Activated CD4-positive, alpha-beta T cell treated with anti-CD3 and anti-CD28 coated beads, Interleukin-2, amount 50 U/mL, for 48 hours (primary cell): ENCODE measurements around the gene SAT2.

Source experiments
- DNase-seq, 2 experiments: peaks; one replicate each; pipeline ENCODE4 v3.0.0-alpha.2; 2020

SAT2 gene

DNA sequence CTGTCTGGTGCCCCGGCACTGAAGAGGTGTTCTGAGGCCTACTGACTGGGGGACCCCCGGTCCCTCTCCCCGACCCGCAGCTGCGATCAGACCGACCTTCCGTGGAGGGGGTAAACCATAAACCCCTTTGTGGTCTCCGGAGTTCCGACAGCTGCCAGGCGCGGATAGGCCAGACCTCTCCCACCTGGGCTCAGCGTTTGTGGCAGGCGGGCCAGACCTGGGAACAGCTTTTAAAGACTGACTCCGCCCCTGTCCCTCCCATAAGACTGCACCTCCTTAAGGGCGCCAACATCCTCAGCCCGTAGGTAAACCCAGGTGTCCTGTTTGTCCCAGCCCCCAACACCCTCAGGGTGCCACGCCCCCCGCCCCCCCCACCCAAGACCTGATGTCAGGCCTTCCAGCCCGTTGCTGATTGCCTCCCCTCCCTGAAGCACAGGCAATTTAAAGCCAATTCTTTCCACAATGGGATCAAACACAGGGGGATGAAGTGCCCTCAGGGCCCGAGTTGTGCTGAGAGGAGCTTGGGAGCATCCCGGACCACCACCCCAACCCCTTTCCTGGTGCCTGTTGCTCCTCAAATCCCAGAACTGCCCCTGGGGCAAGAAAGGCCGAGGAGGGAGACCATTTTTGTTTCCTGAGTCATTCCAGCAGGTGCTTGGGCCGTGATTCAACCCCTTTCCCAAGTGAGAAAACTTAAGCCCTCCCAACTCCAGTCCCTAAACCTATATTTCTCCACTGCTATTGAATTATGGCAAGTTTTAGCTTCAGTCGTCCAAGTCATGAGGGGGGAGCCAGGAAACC is 37.5 kb downstream of the SAT2 start, which contains the start of gene SOX15:
SOX15 (minus strand) TSS at position 204 of the 801 bp plus-strand sequence. CDS start 418 bp downstream, outside the sequence.
- no peak for DNase-seq

DNA sequence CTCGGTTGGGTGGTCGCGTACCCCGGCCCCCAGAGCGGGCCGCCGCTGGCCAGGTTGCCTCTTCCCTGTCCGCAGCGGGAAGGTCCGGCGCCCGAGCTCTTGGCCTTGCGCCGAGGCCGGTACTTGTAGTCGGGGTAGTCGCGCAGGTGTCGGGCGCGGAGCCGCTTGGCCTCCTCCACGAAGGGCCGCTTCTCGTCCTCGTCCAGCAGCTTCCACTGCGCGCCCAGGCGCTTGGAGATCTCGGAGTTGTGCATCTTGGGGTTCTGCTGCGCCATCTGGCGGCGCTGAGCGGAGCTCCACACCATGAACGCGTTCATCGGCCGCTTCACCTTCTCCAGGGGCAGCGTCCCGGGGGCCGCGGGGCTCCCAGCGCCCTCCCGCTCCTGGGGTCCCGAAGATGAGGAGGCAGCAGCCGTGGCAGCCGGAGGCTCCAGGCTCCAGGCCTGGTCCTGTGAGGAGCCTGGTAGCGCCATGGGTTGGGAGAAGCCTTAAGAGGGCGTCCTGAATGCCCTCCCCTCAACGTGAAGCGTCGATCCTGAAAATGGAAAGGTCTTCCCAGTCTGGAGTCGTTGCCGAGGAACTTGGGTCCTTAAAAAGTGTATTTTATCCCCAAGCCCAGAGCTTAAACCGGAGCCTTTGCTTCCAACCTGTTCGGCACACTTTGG is 38.3 kb downstream of the SAT2 start:
- peak; percentile 68 to 73 for DNase-seq

DNA sequence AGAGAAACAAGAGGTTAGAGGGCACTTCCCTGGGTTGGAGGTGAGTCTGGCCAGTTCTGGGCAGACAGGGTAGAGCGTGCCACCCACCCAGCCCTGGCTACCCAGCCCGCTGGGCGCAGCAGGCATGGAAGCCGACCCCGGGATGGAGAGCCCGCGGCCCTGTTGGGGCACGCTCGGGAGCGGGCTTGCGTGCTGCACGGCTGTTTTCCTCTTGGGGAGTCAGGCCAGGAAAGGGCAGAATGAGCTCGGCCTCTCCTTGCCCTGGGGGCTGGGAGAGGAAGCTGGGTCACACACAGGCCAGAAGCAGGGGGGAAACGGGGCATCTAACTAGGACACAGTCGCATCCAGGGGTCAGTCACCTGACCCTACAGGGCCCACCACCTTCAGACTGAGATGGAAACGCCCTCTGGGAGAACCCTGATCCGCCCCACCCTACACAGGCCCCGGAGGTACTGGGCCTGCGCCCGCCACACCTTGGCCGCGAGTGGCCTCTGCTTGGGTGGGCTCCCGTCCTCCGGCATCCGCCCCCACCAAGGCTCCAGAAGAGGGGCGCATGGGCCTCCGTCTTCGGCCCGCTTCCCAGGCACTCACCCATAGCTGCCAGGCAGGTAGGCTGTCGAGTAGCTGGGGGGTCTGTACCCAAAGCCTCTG is 38.9 kb downstream of the SAT2 start:
- no peak for DNase-seq

DNA sequence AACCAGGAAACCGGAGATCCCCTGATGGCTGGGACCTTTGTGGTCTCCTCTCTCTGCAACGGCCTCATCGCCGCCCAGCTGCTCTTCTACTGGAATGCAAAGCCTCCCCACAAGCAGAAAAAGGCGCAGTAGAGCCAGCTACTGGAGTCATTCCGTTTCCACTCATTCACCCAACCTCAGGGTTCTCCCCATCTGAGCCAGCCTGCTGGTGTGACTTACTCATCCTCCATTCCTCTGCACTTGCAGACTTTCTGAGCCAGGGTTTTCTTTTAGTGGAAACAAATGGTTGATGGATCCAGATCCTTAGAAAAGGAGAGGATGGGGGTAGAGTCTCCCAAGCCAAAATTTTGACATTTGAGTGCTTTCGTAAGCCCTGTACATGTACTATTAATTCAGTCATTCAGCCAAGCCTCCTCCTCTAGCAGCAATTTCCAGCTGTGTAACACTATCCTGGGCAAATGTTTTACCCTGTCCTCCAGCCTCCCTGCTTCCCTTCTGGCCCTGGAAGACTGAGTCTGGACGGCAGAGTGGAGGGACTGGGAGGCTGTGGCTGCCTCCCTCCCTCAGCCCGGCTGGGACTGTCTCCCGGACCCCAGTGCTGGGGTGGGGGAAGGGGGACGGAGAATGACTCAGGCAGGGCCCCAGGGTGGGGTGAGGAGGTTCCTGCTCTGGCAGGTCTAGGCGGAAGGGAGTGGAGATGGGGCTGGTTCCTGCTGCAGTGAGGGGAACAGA is 40.0 kb downstream of the SAT2 start:
- no peak for DNase-seq

DNA sequence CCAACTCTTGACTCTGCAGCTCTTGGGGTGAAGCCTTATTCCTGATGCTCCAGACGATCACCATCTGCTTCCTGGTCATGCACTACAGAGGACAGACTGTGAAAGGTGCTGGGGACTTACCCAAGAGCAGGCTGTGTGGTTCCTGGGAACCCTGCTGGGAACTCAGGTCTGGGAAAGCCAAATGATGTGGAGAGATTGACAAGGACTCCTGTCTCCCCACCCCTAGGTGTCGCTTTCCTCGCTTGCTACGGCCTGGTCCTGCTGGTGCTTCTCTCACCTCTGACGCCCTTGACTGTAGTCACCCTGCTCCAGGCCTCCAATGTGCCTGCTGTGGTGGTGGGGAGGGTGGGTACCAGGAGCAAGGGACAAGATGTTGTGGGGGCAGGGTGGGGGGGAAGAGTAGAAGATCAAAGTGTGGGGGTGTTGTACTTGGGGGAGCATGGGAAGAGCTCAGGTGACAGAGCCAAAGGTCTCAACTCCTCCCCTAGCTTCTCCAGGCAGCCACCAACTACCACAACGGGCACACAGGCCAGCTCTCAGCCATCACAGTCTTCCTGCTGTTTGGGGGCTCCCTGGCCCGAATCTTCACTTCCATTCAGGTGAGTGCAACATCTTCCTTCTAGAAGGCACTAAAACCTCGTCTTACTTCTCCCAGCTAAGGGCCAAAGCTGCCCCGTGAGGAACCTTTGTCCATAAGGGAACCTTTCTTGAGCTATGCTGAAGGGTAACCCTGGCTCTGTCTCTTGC is 40.8 kb downstream of the SAT2 start:
- DNase-seq: no peak

DNA sequence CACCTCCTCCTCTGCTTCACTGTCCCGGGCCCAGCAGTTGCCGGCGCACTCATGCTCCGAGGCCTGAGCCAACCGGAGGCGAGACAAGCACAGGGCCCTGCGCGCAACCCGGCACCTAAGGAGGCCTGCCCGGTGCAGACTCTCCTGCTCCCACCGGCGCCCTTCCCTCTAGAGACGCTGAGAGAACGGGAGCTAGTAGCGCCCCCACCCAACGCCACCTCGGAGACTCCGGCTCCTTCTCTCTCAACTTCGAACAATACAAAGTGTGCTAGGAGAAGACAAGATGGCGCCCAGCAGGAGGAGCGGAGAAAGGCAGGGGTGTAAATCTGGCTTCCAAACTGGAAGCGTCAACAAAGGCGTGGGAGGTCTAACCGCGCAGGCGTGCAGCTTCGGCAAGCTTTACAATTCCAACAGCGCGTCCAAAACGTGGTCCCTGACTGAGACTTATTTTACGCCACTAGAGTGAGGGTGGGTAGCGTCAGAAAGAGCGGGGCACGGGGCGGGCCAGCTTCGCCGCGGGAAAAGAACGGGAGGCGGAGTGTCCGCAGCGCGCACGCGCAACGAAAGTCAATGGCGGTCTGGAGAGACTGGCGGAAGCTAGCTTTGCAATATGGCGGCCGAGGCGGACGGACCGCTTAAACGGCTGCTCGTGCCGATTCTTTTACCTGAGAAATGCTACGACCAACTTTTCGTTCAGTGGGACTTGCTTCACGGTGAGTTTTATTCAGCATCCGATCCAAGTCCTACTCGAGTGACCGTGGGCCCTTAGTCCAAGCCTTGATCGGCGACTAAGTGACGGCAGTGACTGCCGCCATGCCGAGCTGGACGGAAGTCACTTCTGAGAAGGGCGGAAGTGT is 44.1 kb downstream of the SAT2 start, which contains the start of gene MPDU1:
MPDU1 (plus strand) TSS at position 600 of the 857 bp plus-strand sequence; CDS start at position 611, 11 bp downstream.
- peak; percentile 94 to 96 for DNase-seq

DNA sequence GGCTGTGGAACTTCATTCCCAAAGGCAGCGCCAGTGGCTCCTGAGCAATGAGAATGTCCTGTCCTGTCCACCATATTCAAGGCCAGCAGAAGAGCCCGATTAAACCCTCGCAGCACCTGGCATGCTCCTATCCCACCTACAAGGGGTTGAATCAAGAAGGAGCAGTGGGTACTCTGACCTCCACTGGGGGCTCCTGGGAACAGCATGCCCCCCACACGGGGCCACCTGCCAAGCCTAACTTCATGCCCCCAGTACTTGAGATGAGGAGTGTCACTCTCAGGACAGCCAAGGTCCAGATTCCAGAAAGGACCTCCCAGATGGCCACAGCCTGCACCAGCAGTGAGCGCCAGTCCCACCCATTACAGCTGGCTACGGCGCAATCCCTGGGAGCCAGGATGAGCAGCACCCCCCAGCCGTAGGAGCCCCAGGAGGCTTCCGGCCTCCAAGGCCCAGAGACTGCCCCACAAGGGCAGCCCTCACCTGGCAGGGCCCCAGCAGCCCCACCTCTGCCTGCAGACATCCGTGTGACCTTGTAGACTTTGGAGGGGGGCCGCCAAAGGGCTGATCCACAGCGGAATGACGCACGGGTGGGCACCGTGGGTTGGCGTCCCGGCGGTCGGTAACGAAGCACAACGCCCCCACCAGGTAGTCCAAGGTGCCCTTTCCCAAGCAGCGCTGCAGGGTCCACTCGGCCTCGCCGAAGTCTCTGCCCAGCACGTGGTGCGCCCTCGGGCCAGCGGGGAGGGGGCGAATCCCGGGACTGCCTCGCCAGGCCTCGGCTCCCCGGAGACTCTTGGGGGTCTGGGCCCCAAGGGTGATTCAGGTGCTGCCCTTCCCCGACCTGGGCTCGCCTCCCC is 45.0 kb downstream of the SAT2 start:
- DNase-seq: no peak

DNA sequence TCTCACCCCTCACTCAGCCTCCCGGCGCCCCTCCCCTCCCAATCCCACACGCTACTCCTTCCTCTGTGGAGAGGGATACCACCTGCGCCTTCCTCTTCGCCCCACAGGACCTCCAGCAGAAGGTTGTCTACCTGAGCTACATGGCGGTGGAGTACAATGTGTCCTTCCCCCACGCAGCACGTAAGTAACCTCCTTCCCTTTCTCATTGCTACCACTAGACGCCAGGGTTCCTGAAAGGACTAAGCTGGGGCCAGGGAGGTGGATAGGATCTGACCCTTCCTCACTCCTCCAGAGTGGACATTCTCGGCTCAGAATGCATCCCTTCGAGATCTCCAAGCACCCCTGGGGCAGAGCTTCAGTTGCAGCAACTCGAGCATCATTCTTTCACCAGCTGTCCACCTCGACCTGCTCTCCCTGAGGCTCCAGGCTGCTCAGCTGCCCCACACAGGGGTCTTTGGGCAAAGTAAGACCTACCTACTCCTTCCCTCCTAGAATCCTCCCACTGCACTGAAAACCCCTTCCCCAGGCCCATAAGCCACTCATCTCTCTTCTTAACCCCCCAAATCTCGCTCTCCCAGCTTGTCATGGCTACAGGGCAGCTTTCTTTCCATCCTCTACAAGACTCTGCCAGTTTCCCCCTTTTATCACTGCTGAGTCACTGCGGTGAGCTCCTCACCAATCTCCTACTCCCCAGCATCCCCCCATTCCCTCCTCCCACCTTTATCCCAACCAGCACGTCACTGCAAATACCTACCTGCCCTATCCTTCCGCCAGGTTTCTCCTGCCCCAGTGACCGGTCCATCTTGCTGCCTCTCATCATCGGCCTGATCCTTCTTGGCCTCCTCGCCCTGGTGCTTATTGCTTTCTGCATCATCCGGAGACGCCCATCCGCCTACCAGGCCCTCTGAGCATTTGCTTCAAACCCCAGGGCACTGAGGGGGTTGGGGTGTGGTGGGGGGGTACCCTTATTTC is 46.7 kb downstream of the SAT2 start:
- DNase-seq: no peak

DNA sequence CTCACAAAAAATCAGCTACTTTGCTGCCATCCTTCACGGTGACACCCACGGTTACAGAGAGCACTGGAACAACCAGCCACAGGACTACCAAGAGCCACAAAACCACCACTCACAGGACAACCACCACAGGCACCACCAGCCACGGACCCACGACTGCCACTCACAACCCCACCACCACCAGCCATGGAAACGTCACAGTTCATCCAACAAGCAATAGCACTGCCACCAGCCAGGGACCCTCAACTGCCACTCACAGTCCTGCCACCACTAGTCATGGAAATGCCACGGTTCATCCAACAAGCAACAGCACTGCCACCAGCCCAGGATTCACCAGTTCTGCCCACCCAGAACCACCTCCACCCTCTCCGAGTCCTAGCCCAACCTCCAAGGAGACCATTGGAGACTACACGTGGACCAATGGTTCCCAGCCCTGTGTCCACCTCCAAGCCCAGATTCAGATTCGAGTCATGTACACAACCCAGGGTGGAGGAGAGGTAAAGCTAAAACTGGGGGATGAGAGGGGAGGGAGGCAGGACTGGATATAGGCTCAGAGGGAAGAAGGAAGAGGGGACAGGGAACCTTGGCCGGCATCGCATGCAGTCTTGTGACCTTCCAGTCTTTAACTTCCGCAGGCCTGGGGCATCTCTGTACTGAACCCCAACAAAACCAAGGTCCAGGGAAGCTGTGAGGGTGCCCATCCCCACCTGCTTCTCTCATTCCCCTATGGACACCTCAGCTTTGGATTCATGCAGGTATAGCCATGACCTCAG is 47.6 kb downstream of the SAT2 start:
- peak in 1 of 2 experiments; percentile 46 for DNase-seq

DNA sequence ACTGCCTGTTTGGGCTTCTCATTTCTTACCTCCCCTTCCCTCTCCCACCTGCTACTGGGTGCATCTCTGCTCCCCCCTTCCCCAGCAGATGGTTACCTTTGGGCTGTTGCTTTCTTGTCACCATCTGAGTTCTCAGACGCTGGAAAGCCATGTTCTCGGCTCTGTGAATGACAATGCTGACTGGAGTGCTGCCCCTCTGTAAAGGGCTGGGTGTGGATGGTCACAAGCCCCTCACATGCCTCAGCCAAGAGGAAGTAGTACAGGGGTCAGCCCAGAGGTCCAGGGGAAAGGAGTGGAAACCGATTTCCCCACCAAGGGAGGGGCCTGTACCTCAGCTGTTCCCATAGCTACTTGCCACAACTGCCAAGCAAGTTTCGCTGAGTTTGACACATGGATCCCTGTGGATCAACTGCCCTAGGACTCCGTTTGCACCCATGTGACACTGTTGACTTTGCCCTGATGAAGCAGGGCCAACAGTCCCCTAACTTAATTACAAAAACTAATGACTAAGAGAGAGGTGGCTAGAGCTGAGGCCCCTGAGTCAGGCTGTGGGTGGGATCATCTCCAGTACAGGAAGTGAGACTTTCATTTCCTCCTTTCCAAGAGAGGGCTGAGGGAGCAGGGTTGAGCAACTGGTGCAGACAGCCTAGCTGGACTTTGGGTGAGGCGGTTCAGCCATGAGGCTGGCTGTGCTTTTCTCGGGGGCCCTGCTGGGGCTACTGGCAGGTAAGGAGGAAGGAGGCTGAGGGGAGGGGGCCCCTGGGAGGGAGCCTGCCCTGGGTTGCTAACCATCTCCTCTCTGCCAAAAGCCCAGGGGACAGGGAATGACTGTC is 48.4 kb downstream of the SAT2 start, which contains the start of gene CD68:
CD68 (plus strand) TSS at position 638 of the 833 bp plus-strand sequence; CDS start at position 678, 40 bp downstream.
- DNase-seq: peak; percentile 76 to 84

DNA sequence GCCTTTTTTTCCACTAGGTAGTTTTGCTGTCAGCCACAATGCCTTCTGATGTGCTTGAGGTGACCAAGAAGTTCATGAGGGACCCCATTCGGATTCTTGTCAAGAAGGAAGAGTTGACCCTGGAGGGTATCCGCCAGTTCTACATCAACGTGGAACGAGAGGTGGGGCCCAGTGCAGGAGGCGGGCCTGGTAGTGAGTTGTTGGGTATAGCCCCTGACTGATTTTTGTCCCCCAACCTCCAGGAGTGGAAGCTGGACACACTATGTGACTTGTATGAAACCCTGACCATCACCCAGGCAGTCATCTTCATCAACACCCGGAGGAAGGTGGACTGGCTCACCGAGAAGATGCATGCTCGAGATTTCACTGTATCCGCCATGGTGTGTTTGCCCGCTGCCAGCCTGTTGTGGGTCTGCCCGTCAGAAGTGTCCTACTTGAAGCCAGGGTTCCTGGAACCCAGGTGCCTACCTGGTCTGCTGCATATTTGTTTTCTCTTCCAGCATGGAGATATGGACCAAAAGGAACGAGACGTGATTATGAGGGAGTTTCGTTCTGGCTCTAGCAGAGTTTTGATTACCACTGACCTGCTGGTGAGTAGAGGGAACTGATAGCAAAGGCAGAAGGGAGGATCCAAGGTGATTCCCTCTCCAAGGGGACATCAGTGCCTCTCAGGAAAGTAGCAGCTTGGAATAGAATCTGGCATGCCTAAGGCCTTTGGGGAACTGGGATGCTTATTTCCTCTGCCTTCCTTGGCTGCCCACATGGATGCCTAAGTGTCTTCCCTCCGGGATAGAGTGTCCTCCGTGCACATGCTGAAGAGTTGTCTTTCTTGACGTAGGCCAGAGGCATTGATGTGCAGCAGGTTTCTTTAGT is 50.1 kb downstream of the SAT2 start:
- DNase-seq: no peak

DNA sequence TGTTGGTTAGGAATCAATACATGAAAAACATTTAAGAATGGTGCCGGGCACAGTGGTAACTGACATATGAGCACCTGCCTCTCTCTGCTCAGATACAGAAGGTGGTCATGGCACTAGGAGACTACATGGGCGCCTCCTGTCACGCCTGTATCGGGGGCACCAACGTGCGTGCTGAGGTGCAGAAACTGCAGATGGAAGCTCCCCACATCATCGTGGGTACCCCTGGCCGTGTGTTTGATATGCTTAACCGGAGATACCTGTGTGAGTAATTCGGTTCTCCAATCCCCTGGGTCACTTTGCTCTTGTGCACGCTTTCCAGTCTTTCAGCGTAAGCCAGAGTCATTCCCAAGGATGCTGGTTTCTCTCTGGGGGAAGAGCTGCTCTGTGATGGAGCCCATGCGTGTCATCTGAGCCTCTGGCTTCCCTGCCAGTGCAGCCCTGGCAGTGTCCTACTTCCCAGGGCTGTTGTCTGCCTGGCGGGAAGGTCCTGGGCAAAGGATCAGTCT is 51.1 kb downstream of the SAT2 start:
- DNase-seq: no peak
